GM18861 (cell line): Measurements from ENCODE around the gene UBR2.
"Not testable (repeated sequence)": the region's sequence is repeated elsewhere in the genome, so short reads cannot be mapped to it uniquely, and the experiment has no call there.

Experiments
- ATAC-seq: cut with Tn5 transposase; IDR thresholded peaks from one replicate; pipeline ENCODE4 v1.9.1; 2021; ENCODE audit not compliant: unreplicated experiment

Gene UBR2

DNA sequence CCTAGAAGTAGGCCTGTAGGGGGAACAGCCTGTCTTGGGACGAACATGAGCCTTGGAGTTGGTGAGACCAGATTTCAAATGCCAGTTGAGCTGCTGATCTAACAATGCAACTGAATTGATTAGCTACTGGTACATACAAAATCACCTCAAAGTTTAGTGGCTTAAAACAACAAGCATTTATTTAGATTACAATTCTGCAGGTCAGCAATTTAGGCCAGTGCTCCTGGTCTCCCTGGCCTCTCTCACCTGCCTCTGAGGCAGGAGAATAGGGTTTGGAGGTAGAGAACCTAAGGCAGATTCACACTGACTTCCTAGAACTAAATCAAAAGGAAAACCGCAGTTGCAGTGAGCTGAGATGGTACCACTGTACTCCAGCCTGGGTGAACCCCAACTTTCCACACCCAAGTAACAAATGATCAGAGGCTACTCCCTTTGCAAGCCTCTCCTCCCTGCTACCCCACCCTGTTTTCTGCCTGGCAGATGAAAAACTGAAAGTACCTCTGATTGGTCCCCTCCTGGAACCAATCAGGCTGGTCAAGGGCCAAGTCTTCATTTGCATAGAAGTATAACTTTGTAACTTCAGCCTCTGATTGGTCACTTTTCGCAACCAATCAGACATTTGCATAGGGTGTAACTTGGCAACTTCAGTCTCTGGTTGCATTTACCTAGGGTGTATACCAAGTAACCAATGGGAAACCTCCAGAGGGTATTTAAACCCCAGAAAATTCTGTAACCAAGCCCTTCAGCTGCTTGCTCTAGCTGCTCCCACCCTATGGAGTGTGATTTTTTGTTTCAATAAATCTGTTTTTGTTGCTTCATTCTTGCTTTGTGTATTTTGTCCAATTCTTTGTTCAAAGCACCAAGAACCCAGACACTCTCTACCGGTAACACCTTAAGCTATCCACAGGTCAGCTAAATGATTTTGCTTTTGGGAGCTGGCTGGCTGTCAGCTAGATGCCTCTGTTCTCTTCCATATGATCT, 8.1 kb upstream of the UBR2 start:
- ATAC-seq, result no peak

DNA sequence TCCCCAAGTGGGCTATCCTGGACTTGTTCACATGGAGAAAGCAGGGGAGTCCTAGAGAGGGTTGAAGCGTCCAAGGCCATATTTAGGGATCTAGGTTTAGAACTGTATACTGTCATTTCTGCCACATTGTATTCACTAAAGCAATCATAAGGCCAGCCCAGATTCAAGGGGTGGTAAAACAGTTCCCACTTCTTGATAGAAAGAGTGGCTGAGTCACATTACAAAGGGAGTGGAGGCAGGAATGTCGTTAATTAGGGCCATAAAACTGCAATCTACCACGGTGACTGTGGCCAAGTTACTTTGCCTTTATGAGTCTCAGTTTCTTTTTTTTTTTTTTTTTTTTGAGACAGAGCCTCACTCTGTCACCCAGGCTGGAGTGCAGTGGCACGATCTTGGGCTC, 7.4 kb upstream of the UBR2 start:
- no peak for ATAC-seq

DNA sequence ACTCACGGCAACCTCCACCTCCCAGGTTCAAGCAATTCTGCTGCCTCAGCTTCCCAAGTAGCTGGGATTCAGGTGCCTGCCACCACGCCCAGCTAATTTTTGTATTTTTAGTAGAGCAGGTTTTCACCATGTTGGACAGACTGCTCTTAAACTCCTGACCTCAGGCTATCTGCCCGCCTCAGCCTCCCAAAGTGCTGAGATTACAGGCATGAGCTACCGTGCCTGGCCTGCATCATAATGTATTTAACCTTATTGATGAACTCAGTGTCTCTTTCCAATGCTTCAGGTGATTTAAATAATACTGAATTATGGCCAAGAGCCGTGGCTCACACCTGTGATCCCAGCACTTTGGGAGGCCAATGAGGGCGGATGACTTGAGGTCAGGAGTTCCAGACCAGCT, 4.6 kb upstream of the UBR2 start:
- ATAC-seq, result not testable (repeated sequence)

DNA sequence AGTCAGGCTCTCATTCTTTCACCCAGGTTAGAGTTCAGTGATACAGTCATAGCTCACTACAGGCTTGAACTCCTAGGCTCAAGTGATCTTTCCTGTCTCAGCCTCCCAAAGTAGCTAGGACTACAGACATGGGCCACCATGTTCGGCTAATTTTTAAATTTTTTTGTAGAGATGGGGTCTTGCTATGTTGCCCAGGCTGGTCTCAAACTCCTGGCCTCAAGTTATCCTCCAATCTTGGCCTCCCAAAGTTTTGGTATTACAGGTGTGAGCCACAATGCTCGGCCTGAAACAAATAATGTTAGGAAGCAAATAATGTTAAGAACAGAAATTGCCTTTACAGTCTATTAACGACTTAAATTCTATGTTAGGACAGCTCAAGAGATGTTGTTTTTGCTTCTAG, 1.8 kb upstream of the UBR2 start:
- no peak for ATAC-seq

DNA sequence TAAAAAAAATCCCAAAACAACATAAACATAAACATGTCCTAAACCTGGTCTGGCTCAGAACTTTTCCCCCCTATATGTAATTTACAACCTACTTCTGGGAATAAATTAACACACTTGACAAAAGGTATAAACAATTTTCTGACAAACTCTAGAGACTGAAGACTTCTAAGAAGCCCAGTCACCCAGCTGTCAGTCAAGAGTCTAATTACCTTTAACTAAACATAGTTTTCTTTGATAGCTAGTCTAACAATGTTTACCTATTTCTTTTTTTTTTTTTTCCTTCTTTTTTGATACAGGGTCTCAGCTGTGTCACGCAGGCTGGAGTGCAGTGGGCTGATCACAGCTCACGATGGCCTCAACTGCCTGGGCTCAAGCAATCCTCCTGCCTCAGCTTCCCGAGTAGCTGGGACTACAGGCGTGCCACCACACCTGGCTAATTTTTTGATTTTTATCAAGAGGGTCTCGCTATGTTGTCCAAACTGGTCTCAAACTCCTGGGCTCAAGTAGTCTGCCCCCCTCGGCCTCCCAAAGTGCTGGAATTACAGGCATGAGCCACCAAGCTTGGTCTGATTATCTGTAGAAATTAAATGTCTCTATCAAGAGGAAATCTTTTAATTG, 932 bp upstream of the UBR2 start:
- no peak for ATAC-seq

DNA sequence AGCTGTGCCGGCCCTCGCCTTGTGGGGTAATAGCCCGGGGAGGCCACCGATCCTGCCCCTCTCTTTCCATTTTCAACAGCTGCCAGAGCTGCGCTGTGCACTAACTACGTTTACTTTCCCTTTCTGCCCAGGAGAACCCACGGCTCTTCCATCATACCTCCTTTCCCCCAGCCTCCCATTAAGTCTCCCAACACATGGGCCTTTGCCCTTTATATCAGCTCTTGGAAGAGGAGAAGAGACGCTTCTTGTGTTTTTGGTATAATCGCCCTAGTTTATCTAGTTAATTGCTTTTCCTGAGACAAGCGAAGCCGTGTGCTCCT, 637 bp downstream of the UBR2 start:
- ATAC-seq, result no peak

DNA sequence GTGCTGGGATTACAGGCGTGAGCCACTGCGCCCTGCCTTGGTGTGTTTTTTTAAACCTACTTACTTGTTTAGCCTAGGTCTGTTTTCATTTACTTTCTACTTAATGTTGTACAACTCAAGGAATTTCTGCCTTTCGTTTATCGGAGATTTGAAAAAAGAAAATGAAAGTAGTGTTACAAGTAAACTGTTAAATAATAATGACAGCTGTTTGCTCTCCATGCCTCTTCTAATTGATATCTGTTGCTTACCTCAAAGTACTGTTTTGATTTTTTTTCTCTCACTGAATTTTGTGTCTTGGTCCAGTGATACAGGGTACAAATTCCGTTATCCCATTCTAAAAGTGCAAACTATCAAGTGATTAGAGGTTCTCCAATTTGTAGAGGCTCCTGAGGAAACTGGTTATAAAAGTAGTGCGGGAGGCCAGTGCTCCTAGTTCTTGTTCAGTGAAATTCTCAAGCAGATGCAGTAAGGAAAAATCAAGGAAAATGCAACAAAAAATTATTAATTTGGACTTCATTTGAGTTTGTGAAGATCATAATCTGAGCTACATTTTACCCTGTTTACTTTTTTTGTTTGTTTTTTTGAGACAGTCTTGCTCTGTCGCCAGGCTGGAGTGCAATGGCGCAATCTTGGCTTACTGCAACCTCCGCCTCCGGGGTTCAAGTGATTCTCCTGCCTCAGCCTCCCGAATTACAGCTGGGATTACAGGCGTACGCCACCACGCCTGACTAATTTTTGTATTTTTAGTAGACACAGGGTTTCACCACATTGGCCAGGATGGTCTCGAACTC, 2.2 kb downstream of the UBR2 start:
- no peak for ATAC-seq

DNA sequence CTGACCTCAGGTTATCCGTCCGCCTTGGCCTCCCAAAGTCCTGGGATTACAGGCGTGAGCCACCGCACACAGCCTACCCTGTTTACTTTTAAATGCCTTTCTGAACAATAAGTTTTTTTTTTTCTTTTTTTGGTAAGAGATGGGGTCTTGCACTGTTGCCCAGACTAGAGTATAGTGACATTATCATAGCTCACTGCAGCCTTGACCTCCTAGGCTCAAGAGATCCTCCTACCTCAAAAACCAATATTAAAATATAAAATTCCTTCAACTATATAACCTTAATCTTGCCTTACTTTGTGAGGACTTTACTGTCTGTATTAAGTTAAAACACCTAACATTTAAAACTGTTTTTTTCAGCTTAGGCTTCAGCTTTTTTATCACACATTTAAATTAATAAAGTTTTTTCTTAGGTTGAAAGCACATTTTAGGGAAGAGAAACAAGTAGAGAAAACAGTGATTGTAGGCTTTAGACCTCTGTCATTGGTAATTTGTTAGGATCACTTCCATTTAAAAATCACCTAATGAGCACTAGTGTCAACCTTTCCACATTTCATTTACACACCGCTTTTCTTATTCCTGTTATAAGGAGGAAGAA, 2.9 kb downstream of the UBR2 start:
- ATAC-seq, result no peak

DNA sequence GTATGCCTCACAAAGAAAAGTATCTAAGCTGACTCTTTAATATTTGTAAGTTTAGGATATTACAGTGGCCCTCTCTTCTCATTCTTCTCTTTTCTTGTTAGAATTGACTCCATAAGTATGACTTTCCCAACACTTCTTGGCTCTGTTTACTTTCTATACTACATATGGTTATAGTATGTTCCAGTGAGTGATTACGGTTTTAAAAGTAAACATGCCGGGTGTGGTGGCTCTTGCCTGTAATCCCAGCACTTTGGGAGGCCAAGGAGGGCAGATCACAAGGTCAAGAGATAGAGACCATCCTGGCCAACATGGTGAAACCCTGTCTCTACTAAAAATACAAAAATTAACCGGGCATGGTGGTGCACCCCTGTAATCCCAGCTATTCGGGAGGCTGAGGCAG, 3.4 kb downstream of the UBR2 start:
- not testable (repeated sequence) for ATAC-seq

DNA sequence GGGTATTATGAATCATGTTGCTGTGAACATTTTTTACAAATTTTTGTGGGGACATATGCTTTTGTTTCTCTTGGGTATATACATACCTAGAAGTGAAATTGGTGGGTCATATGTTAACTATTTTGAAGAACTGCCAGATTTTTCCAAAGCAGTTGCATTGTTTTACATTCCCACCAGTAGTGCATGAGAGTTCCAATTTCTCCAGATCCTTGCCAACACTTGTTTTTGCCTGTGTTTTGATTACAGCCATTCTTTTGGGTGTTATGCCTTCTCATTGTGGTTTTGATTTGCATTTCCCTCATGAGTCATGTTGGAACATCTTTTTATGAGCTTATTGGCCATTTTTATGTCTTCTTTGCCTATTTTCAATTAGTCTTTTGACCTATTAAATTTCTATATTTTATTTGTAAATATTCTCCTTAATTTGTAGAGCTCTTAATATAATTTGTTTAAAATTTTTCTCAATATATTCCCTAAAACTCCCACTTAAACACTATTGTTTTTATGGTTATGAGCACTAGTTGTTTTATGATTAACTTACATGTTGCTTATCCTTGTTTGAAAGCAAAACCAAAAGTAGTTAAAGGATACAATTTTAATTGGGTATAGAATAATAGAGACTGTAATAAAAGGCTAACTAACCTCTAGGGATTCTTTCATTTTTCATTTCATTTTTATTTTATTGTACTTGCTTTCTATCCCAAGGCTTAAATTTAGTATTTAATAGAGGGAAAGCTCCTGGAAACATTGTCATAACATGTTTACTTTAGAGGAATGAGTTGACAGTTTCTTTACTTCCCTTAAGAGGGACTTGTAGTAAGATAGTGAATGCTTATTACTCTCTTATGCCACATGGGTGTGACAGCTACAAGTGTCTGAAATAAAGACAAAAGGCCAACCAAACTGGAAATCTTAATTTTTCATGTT, 5.5 kb downstream of the UBR2 start:
- no peak for ATAC-seq

DNA sequence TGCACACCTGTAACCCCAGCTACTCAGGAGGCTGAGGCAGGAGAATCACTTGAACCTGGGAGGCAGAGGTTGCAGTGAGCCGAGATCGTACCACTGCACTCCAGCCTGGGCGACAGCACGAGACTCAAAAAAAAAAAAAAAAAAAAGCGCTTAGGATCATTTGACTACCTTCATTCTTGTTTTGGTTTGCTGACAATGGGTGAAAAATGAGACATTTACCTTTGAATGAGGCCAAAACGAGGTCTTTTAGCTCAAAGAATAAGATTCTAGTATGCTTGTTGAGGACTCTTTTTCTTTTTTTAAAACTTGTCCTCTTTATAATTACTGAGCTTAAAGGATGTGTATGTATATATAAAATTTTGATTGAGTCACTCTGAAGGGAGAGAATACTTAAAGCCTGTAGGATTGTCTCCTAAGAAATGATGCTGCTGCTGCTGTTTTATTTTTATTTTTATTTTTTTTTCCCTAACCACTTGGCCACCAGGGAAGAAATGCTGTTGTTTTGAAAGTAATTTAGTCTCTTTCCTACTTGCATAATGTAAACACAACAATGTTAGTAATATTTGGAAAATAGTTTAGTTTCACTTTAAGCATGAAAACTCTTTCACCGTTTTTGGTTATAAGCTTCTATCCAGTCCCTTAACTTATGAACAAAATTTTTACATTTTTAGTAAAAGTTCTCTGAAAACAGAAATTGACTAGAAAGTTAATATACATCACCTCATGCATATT, 7.9 kb downstream of the UBR2 start:
- ATAC-seq, result no peak

DNA sequence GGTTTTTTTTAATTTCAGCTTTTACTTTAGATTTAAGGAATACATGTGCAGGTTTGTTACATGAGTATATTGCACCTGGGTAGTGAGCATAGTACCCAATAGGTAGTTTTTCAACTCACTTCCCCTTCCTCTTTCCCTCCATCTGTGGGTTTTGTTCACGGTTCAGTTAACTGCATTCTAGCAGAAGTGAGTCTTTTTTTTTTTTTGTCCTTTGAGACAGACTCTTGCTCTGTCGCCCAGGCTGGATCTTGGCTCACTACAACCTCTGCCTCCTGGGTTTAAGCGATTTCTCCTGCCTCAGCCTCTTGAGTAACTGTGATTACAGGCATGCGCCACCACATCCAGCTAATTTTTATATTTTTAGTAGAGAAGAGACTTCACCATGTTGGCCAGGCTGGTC, 8.7 kb downstream of the UBR2 start:
- peak; percentile 69 for ATAC-seq

DNA sequence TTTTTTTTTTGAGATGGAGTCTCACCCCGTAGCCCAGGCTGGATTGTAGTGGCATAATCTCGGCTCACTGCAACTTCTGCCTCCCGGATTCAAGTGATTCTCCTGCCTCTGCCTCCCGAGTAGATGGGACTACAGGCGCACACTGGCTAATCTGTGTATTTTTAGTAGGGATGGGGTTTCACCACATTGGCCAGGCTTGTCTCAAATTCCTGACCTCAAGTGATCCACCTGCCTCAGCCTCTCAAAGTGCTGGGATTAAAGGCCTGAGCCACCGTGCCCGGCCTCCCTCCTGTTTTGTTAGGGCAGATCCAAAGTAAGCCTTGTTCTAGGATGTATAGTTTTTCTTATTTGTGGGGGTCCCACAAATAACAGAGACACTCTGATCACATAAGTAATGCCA, 12.7 kb downstream of the UBR2 start:
- ATAC-seq, result not testable (repeated sequence)

DNA sequence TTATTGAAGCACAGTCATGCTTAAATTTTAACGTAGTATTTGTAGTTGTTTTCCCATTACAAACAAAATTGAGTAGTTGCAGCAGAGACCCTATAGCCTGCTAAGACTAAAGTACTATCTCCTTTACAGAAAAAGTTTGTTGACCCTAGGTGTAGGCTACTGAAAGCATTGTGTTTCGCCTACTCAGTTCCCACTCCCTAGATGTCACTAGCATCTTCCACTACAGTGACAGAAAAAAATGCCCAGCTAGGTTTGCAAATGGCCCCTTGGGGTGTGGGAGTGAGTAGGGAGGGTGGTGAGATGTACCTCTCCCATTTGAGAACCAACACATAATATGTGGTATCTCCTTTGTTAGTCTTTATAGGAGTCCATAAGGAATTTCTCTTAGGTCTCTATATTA, 34.5 kb downstream of the UBR2 start:
- no peak for ATAC-seq

DNA sequence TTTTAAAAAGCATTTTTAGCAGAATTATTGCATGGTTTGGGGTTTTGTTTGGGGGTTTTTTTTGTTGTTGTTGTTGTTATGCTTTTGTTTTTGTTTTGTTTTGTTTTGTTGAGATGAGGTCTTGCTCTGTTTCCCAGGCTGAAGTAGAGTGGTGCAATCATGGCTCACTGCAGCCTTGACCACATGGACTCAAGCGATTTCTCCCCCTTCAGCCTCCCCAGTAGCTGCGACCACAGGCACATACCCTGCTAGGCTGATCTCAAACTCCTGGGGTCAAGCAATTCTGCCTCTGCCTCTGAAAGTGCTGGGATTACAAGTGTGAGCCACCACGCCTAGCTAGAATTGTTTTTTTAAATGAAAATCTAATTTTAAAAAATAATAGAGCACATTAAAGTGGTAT, 35.7 kb downstream of the UBR2 start:
- ATAC-seq, result no peak

DNA sequence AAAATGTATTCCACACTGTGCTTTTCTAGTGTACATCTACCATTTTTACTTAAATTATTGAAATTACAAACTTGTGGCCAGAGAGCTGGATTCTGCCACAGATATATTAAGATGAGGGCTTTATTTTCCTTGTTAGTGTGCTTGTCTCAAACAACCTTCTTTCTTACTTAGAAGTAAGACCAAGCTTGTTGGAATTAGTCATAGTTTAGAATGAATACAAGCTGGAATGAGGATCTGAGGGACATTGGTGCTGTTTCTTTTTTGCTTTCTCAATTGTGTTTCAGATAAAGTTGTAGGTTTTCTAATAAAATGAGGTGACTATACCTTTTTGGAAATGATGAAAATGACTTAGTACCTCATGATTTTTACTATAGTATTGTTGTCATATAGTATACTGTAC, 40.3 kb downstream of the UBR2 start:
- ATAC-seq, result no peak

DNA sequence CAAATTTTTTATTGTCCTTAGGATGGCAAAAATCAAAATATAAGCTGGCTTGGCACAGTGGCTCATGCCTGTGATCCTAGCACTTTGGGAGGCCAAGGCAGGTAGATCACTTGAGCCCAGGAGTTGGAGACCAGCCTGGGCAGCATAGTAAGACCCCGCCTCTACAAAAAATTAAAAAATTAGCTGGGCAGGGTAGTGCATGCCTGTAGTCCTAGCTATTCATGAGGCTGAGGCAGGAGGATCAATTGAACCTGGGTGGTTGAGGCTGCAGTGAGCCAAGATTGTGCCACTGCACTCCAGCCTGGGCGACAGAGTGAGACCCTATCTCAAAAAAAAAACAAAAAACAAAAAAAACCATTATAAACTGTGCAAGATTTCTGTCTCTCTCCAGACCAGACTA, 40.9 kb downstream of the UBR2 start:
- not testable (repeated sequence) for ATAC-seq

DNA sequence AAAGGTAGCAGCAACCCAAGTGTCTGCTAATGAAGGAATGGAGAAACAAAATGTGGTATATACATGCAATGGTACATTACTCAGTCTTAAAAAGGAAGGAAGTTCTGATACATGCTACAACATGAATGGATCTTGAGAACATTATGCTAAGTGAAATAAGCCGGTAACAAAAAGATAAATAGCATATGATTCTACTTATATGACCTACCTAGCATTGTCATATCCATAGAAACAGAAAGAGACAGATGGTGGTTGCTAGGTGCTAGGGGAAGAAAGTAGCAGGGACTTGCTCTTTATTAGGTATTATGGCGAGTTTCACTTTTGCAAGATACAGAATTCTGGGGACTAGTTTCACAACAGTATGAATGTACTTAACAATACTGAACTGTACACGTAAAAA, 46.6 kb downstream of the UBR2 start:
- ATAC-seq, result no peak

DNA sequence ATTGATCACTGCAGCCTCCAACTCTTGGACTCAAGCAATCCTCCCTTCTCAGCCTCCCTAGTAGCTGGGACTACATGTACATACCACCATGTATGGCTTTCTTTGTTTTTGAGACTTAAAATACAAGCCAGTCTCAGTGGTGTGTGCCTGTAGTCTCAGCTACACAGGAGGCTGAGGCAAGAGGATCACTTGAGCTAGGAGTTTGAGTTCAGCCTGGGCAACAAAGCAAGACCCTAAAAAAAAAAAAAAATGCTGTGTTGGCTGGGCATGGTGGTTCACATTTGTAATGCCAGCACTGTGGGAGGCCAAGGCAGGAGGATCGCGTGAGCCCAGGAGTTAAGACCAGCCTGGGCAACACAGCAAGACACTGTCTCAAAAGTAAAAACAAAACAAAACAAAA, 51.7 kb downstream of the UBR2 start:
- no peak for ATAC-seq

DNA sequence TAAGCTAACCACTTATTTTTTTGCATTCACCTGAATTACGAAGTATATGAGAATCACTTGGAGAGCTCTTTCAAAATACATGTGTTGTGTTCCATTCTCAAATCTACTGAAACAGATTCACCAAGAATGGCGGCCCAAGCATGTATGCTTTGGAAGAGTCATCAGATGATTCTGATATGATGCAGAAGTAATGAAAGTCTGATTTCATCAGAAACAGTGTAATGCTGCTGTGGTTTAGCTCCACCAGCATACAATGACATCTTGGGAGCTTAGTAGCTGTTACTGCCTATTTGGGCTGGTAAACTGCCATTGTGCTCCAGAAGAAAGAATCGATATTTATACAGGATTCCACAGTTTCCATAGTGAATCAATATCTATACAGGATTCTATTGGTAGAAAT, 52.9 kb downstream of the UBR2 start:
- ATAC-seq, result no peak
